Stimulated activated CD4-positive, alpha-beta T cell treated with anti-CD3 and anti-CD28 coated beads, Interleukin-4, amount 100 ng/mL, for 48 hours (primary cell): ENCODE data around the gene ZNF146.
"Not testable (repeated sequence)": the region's sequence is repeated elsewhere in the genome, so short reads cannot be mapped to it uniquely, and the experiment has no call there.

Source experiments
- DNase-seq, 2 donors: peaks; one replicate each; pipeline ENCODE4 v3.0.0-alpha.2; 2020; ENCODE audit warnings: low read depth in 2 of 2

Gene ZNF146

GRCh38 chr19:36269295-36269694, 54.4 kb downstream of the ZNF146 start:
- not testable (repeated sequence) for DNase-seq
